OCI-LY3 (cell line): ENCODE results near the gene MRPL55.

Source experiments
- EZH2phosphoT487 ChIP-seq: fragments of 200-600 bp; shearing (Covaris generic); IDR thresholded peaks from 2 replicates; pipeline ENCODE4 v1.6.1; 2018; ENCODE audit warnings: antibody characterized with exemption, mixed run types, low read depth
- TF ChIP-seq, protein P1 (sequence below): fragments of 200-600, 300-600 bp; sonication (generic); IDR thresholded peaks from 2 replicates; pipeline ENCODE4 v1.5.1; 2014; ENCODE audit warnings: antibody characterized with exemption, low read length, low read depth

DNA sequence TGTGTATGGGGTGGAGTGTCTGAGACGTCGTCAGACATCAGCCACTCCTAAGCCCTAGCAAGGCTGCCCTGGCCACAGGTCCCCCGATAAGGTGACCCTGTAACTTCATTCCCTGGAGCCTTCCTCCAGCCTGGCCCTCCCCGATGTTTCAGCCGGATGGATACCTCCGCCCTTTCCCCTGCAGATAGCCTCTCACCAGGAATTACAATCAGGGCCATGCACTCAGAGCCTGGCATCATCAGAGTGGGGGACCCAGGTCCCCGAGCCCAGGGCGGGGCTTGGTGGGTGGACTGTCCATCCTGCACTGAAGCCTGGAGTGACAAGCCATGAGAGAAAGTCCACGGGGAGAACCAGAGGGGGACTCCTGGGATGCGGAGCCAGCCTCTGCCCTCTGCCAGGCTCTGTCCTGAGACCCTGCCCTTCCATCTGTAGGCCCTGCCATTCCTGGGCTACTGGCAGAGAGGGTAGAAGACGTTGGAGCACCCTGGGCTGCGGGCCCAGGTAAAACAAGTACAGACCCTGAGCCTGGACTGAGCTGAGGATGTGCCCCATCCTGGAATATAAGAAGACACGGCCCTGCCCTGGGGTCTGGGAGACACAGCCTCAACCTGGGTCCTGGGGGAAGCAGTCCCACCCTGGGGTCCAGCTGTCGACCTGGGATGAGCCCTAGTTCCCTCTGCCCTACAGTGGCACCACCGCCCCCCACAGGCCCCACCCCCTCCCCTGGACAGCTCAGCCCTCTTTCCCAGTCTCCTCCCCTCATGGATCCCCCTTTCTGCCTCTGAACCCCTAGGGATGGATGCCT lies 43.4 kb downstream of the MRPL55 start:
- no peak for TF ChIP-seq EZH2phosphoT487
- TF ChIP-seq, protein P1, sequence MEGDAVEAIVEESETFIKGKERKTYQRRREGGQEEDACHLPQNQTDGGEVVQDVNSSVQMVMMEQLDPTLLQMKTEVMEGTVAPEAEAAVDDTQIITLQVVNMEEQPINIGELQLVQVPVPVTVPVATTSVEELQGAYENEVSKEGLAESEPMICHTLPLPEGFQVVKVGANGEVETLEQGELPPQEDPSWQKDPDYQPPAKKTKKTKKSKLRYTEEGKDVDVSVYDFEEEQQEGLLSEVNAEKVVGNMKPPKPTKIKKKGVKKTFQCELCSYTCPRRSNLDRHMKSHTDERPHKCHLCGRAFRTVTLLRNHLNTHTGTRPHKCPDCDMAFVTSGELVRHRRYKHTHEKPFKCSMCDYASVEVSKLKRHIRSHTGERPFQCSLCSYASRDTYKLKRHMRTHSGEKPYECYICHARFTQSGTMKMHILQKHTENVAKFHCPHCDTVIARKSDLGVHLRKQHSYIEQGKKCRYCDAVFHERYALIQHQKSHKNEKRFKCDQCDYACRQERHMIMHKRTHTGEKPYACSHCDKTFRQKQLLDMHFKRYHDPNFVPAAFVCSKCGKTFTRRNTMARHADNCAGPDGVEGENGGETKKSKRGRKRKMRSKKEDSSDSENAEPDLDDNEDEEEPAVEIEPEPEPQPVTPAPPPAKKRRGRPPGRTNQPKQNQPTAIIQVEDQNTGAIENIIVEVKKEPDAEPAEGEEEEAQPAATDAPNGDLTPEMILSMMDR: no peak
